ENCODE results near the gene IGFL1. TPM values are rescaled to one million over a fixed set of nuclear protein-coding genes. Genes with fewer than 3 reads are reported as not detected.

IGFL1 gene
- total and polyA plus RNA-seq, 10 of the 15 experiments (the other 5 are each of a cell fraction or from before 2014, with no cell fraction given), result not detected

DNA sequence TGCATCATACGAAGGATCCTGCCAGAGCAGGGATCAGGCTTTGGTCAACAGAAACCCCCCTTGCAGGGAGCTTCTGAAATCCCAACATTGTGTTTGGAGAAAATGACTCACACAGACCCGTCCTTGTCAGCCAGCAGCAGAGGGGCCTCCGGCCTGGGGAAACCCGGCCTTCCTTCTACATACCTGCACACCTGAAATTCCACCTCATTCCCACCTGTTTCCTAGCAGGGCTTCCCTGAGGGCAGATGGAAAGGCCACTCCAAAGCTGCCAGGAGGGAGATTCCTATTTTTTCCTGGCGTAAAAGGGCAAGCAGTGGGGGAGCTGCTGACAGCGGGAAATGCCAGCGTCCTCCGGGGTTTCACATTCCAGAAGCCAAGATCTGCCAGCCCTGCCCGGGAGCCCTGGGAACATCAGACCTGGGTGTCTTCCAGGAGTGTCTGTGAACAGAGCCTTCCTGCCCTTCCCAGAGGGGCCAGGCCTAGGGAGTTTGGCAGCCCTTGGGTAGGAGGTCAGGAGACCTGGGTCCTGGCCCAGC, 3.0 kb upstream of the IGFL1 start (continued):
- TF ChIP-seq, protein P1, sequence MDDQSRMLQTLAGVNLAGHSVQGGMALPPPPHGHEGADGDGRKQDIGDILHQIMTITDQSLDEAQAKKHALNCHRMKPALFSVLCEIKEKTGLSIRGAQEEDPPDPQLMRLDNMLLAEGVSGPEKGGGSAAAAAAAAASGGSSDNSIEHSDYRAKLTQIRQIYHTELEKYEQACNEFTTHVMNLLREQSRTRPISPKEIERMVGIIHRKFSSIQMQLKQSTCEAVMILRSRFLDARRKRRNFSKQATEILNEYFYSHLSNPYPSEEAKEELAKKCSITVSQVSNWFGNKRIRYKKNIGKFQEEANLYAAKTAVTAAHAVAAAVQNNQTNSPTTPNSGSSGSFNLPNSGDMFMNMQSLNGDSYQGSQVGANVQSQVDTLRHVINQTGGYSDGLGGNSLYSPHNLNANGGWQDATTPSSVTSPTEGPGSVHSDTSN (IDR thresholded peaks at IDR 0.05; ENCODE audit: insufficient replicate concordance, low read depth, low read length), result no peak
- no peak for TF ChIP-seq SRF (IDR thresholded peaks at IDR 0.05; ENCODE audit: low read depth in 2 of 2, low read length in 2 of 2)
- TF ChIP-seq CREB1 (IDR thresholded peaks at IDR 0.05; ENCODE audit: low read depth), result no peak
- TF ChIP-seq ZNF207 (IDR thresholded peaks at IDR 0.05; ENCODE audit: borderline replicate concordance), result no peak
- no peak for TF ChIP-seq MTA3 (IDR thresholded peaks at IDR 0.05; ENCODE audit: borderline replicate concordance, low read length)
- no peak for TF ChIP-seq KLF5 (IDR thresholded peaks at IDR 0.05; ENCODE audit: partially characterized antibody)
- TF ChIP-seq NR2F1 (conservative IDR thresholded peaks at IDR 0.05), result no peak
- TF ChIP-seq FOXM1 (IDR thresholded peaks at IDR 0.05; ENCODE audit: low read depth, low read length), result no peak
- TF ChIP-seq RELA (IDR thresholded peaks at IDR 0.05; ENCODE audit: borderline replicate concordance, partially characterized antibody), result no peak
- TF ChIP-seq SMARCA5 (IDR thresholded peaks at IDR 0.05), result no peak

DNA sequence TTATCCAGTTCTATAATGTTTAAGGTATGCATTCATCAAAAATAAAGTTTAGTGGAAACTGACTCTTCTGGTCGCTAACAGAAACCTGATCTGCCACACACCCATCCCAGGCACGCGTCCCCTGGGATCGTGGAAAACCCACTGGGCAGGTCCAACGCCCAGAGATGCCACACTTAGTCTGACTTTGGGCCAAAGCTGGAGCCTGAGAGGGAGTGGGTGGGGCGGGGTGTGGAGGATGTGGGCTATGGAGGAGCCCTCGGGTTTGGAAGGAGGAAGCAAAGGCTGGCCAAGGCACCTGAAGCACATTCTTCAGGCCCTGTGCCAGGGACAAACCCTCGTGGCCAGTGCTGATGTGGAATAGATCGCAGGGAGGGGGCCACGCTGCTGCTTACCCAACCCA, 2.5 kb downstream of the IGFL1 start:
- Histone ChIP-seq H3K4me2 (ENCODE audit: control insufficient read depth, insufficient read depth) (no peak overlapping the region), H4K20me1 (ENCODE audit: control insufficient read depth, insufficient read depth) (no peaks in the 10 kb centered on the region), H3K27ac (ENCODE audit: control insufficient read depth, insufficient read depth) (no peak overlapping the region), H3K27me3 (replicated peaks in 1 of 2; ENCODE audit: control insufficient read depth in 2 of 2, insufficient read depth in 2 of 2, low read length in 1 of 2) (peaks cover 0 to 3% of the 10 kb centered on the region in 2 experiments; a peak in 2 of 4 replicates), H3K4me1 (ENCODE audit: control insufficient read depth, insufficient read depth, low read length) (no peaks in the 10 kb centered on the region), H3K4me3 (no peak overlapping the region), H3K9me3 (replicated peaks; ENCODE audit: control insufficient read depth, insufficient read depth, low read length) (no peaks in the 10 kb centered on the region), H3K36me3 (ENCODE audit: control insufficient read depth in 2 of 2, insufficient read depth in 2 of 2, low read length in 1 of 2) (no peaks in the 10 kb centered on the region), H2AFZ (ENCODE audit: control insufficient read depth, low read depth, low read length) (no peak overlapping the region), H3K9ac (ENCODE audit: control insufficient read depth, insufficient read depth, low read length) (no peak overlapping the region), H3K79me2 (ENCODE audit: control insufficient read depth, insufficient read depth, low read length) (no peaks in the 10 kb centered on the region)
- ChIA-PET SMC1A (ENCODE audit: uncharacterized antibody, unreplicated experiment) (no interaction called here), CTCF (no interaction called here), POLR2A (no interaction called here), RAD21 (ENCODE audit: unreplicated experiment) (no interaction called here)
- ATAC-seq, result no peak
- intact Hi-C loops (cut with micrococcal nuclease; ENCODE audit: unreplicated experiment) (no loop called here), in situ Hi-C loops (cut with MboI) (no loop called here)
- WGBS (ENCODE audit: insufficient coverage, insufficient replicate concordance, low lambda C conversion rate, missing lambda C conversion rate), result 39% methylated on average over 10 of the region's 10 CpGs
- no peak for DNase-seq (ENCODE audit: low read depth, low spot score)
- FAIRE-seq, result no peak
- BruUV-seq (replicated peaks), result no TSS peak
- TF ChIP-seq KLF5 (IDR thresholded peaks at IDR 0.05; ENCODE audit: partially characterized antibody), result no peak
- TF ChIP-seq ZZZ3 (IDR thresholded peaks at IDR 0.05; ENCODE audit: control insufficient read depth, insufficient read length, low read depth), result no peak
- no peak for TF ChIP-seq RB1 (IDR thresholded peaks at IDR 0.05; ENCODE audit: borderline replicate concordance)
- TF ChIP-seq SMARCA5 (IDR thresholded peaks at IDR 0.05), result no peak
- TF ChIP-seq, protein P2, sequence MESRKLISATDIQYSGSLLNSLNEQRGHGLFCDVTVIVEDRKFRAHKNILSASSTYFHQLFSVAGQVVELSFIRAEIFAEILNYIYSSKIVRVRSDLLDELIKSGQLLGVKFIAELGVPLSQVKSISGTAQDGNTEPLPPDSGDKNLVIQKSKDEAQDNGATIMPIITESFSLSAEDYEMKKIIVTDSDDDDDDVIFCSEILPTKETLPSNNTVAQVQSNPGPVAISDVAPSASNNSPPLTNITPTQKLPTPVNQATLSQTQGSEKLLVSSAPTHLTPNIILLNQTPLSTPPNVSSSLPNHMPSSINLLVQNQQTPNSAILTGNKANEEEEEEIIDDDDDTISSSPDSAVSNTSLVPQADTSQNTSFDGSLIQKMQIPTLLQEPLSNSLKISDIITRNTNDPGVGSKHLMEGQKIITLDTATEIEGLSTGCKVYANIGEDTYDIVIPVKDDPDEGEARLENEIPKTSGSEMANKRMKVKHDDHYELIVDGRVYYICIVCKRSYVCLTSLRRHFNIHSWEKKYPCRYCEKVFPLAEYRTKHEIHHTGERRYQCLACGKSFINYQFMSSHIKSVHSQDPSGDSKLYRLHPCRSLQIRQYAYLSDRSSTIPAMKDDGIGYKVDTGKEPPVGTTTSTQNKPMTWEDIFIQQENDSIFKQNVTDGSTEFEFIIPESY (IDR thresholded peaks at IDR 0.05), result no peak
- no peak for TF ChIP-seq KAT2A (conservative IDR thresholded peaks at IDR 0.05; ENCODE audit: control insufficient read depth, low read depth, low read length)
- no peak for TF ChIP-seq POLR2AphosphoS2 (IDR thresholded peaks at IDR 0.05; ENCODE audit: low read depth, low read length)
- TF ChIP-seq GABPA (IDR thresholded peaks at IDR 0.05; ENCODE audit: low read depth), result no peak
- no peak for TF ChIP-seq ZNF274 (IDR thresholded peaks at IDR 0.05; ENCODE audit: insufficient read depth, insufficient read length)
- TF ChIP-seq CBX3 (IDR thresholded peaks at IDR 0.05; ENCODE audit: borderline replicate concordance, low read depth), result no peak
- TF ChIP-seq RELA (IDR thresholded peaks at IDR 0.05; ENCODE audit: borderline replicate concordance, partially characterized antibody), result no peak
- no peak for TF ChIP-seq JUND (IDR thresholded peaks at IDR 0.05; ENCODE audit: low read depth, low read length)
- no peak for TF ChIP-seq RCOR1 (conservative IDR thresholded peaks at IDR 0.05; ENCODE audit: low read depth, low read length)
- no peak for TF ChIP-seq YY1 (IDR thresholded peaks at IDR 0.05; ENCODE audit: low read depth, low read length)
- no peak for TF ChIP-seq CEBPB (IDR thresholded peaks at IDR 0.05; ENCODE audit: borderline replicate concordance in 1 of 2, low read depth in 2 of 2, low read length in 2 of 2)

Measured in GM12878 (cell line).